Stomach (tissue), 4 donors: ENCODE results near the gene TMEM92.

Experiments used
- CTCF ChIP-seq, 7 experiments: fragments of 450-650 bp in 4 of 7; fragments of 200-600 bp in 3 of 7; sonication (generic) in 3 of 7; IDR thresholded peaks; one replicate each; pipeline ENCODE4 v1.5.1; 2016 to 2019; ENCODE audit warnings: antibody characterized with exemption in 7 of 7, control low read depth in 2 of 7, mild to moderate bottlenecking in 1 of 7
- EP300 ChIP-seq: sonication (generic); formaldehyde crosslinking; IDR thresholded peaks from one replicate; pipeline ENCODE4 v1.6.1; 2017; ENCODE audit warnings: antibody characterized with exemption
- POLR2A ChIP-seq, 4 donors: fragments of 450-650 bp; IDR thresholded peaks; one replicate each; pipeline ENCODE4 v1.6.1; 2016; ENCODE audit warnings: antibody characterized with exemption in 4 of 4, control low read depth in 2 of 4, mild to moderate bottlenecking in 1 of 4, moderate library complexity in 1 of 4
- POLR2AphosphoS5 ChIP-seq, 3 donors: sonication (generic); formaldehyde crosslinking; IDR thresholded peaks; one replicate each; pipeline ENCODE4 v1.6.1; 2016; ENCODE audit warnings: antibody characterized with exemption in 3 of 3

DNA sequence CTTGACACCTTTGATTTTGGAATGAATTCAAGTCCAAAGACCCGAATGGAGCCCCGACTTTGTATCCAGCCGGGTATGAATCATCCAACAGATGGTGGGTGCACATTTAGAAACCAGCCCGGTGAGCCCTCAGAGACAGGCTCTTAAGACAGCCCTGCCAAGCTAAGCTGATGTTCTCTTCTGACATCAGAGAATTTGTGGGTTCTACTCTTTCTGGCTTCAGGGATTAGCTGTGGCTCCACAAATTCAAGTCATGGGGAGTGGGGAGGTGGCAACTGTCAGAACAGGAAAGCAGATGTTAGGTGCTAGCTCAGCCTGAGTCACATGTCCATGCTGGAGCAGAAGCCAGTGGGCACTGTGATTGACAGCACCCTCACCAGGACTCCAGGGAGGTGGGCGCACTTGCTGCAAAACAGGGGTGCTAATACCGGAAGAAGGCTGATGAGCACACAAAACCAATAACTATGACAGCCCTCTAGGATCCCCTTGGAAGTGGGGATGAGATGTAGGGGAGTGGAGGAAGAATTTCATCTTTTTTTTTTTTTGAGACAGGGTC, 40.3 kb downstream of the TMEM92 start:
- TF ChIP-seq CTCF (IDR thresholded peaks at IDR 0.05) (no peak), POLR2A (IDR thresholded peaks at IDR 0.05) (no peak), EP300 (no peak), POLR2AphosphoS5 (IDR thresholded peaks at IDR 0.05) (no peak)
